ENCODE data around the gene CYP4A22.
"Not testable (repeated sequence)": the region's sequence is repeated elsewhere in the genome, so short reads cannot be mapped to it uniquely, and the experiment has no call there.

The CYP4A22 gene, protein sequence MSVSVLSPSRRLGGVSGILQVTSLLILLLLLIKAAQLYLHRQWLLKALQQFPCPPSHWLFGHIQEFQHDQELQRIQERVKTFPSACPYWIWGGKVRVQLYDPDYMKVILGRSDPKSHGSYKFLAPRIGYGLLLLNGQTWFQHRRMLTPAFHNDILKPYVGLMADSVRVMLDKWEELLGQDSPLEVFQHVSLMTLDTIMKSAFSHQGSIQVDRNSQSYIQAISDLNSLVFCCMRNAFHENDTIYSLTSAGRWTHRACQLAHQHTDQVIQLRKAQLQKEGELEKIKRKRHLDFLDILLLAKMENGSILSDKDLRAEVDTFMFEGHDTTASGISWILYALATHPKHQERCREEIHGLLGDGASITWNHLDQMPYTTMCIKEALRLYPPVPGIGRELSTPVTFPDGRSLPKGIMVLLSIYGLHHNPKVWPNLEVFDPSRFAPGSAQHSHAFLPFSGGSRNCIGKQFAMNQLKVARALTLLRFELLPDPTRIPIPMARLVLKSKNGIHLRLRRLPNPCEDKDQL

DNA sequence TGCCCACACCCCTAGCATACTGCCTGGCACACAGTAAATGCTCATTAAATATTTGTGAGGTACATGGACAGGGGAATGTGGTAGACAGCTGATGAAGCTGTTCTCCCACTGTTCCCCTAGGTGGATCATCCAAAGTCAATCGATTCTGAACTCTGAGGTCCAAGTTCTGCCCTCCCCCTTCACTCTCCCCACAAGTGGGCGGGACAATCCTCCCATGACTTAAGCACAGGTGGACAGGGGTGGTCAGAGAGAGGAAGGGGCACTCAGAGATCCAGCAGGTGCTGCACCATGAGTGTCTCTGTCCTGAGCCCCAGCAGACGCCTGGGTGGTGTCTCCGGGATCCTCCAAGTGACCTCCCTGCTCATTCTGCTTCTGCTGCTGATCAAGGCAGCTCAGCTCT is at the start of gene CYP4A22:
CYP4A22 (plus strand) TSS at position 244 of the 400 bp plus-strand sequence; CDS start at position 289, 45 bp downstream.
- TF ChIP-seq, protein P1, sequence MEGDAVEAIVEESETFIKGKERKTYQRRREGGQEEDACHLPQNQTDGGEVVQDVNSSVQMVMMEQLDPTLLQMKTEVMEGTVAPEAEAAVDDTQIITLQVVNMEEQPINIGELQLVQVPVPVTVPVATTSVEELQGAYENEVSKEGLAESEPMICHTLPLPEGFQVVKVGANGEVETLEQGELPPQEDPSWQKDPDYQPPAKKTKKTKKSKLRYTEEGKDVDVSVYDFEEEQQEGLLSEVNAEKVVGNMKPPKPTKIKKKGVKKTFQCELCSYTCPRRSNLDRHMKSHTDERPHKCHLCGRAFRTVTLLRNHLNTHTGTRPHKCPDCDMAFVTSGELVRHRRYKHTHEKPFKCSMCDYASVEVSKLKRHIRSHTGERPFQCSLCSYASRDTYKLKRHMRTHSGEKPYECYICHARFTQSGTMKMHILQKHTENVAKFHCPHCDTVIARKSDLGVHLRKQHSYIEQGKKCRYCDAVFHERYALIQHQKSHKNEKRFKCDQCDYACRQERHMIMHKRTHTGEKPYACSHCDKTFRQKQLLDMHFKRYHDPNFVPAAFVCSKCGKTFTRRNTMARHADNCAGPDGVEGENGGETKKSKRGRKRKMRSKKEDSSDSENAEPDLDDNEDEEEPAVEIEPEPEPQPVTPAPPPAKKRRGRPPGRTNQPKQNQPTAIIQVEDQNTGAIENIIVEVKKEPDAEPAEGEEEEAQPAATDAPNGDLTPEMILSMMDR (IDR thresholded peaks at IDR 0.05; ENCODE audit: low read depth, low read length), result no peak
- in situ Hi-C loops (cut with HindIII; ENCODE audit: low sequenced_read_pairs), result no loop called here
- no peak for DNase-seq (ENCODE audit: low read depth, low spot score)
- no peak within 1 kb of the TSS for H3K4me3 ChIP-seq (ENCODE audit: low read depth, low read length)

DNA sequence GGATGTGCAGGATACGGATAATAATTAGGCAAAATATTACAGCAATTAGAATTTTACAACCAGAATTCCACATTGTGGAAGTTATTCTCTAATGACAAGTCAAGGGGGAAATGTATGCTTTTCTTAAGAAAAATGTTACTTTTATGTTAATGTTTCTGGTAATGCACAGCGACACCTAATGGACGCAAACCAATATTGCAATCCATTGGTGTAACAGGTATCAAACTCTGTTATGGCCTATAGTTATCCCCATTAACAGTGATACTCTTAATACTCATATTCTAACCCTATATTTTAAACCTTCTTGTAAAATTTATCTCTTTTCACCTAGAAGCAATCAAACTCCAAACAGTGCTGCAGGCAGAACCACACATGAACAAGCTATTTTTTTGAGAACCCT is 47.9 kb upstream of the CYP4A22 start:
- peak; percentile 22 for DNase-seq (ENCODE audit: low read depth, low spot score)
- H3K4me3 ChIP-seq (ENCODE audit: low read depth, low read length); in situ Hi-C loops (cut with HindIII; ENCODE audit: low sequenced_read_pairs): not testable (repeated sequence)
- TF ChIP-seq, protein P1 (IDR thresholded peaks at IDR 0.05; ENCODE audit: low read depth, low read length), result peak; percentile 41

DNA sequence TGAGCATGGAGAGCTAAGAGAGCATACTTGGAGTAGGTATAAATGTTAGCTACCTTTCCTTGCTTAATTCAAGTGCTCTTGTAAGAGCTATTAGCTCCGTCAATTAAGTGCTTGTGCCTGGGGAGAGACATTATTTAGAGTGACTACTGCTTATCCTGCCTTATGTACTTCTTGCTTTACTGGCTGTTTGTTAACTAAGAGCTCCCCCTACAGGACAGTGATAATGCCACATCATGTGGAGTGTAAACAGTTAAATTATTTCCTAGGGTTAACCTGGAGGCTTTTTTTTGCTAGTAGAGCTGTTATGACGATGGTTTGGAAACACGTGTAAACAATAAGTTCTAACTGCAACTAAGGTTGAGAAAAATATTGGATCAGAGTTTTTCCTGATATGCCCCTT is 45.8 kb upstream of the CYP4A22 start:
- in situ Hi-C loops (cut with HindIII; ENCODE audit: low sequenced_read_pairs); DNase-seq (ENCODE audit: low read depth, low spot score); H3K4me3 ChIP-seq (ENCODE audit: low read depth, low read length): not testable (repeated sequence)
- TF ChIP-seq, protein P1 (IDR thresholded peaks at IDR 0.05; ENCODE audit: low read depth, low read length), result peak; percentile 7

DNA sequence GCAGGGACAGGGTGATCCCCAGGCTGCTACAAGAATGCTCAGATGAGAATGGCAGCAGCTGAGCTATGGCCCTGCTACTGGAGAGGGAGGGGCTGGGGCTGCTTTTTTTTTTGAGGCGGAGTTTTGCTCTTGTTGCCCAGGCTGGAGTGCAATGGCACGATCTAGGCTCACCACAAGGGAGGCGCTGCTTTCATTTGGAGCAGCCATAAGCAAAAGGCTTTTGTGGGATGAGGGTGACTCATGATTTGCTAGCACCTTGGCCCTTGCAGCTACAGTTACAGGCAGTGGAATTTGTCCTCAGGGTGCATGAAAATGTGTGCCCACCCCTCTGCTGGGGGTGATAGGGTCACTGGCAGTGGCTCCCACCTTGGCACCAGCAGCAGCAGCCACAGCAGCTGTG is 32.4 kb upstream of the CYP4A22 start:
- no peak for DNase-seq (ENCODE audit: low read depth, low spot score)
- in situ Hi-C loops (cut with HindIII; ENCODE audit: low sequenced_read_pairs), result no loop called here
- TF ChIP-seq, protein P1 (IDR thresholded peaks at IDR 0.05; ENCODE audit: low read depth, low read length), result no peak
- H3K4me3 ChIP-seq (ENCODE audit: low read depth, low read length), result no peak overlapping the region

DNA sequence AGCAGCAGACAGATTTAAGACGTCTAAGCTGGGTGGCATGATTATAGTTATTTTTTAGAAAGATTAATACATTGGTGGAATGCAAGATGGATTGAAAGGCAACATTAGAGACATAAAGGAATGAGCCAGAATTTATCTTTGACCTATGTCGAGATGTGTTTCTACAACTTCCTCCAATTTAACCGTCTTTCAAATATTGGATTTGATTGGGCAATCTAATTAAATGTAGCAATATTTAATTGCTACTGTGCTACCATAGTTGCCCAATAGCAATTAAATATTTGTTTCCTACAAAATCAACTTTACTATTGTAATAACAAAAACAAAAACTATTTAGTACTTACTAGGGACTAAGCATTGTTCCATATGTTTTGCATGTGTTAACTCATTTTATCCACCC is 30.4 kb upstream of the CYP4A22 start:
- no peak for DNase-seq (ENCODE audit: low read depth, low spot score)
- no peak overlapping the region for H3K4me3 ChIP-seq (ENCODE audit: low read depth, low read length)
- in situ Hi-C loops (cut with HindIII; ENCODE audit: low sequenced_read_pairs), result no loop called here
- TF ChIP-seq, protein P1 (IDR thresholded peaks at IDR 0.05; ENCODE audit: low read depth, low read length), result no peak

DNA sequence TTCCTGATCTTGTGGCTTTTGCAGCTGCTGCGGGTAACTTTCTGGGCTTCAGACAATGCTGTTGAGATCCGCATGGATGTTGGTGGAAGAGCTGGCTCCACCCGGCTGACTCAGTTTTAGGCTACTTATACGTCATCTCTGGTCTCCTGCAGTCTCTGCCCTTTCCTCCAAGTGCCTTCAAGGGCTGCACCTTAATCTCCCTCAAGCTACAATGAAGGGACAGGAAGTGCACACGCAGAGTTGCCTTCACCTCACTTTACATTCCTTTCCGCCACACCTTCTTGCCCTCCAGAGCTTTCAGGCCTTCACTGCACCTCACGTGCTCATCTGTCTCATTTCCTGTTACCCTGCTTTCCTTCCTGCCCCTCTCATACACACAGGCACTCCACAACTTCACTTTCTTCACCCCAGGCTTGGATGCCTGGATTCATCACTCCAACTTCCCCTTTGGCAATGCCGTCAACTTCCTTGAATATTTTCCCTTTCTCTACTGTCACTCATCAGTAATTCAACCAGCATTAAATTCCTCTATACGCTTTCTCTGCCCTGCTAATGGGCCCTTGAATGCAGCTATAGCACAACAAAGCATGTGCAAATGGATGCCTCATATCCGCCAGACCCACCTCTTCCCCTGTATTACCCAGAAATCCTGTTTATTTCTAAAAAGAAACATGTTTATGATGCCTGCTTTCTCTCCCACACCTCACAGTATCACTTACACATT is 29.2 kb upstream of the CYP4A22 start:
- peak; percentile 60 for DNase-seq (ENCODE audit: low read depth, low spot score)
- H3K4me3 ChIP-seq (ENCODE audit: low read depth, low read length); in situ Hi-C loops (cut with HindIII; ENCODE audit: low sequenced_read_pairs): not testable (repeated sequence)

DNA sequence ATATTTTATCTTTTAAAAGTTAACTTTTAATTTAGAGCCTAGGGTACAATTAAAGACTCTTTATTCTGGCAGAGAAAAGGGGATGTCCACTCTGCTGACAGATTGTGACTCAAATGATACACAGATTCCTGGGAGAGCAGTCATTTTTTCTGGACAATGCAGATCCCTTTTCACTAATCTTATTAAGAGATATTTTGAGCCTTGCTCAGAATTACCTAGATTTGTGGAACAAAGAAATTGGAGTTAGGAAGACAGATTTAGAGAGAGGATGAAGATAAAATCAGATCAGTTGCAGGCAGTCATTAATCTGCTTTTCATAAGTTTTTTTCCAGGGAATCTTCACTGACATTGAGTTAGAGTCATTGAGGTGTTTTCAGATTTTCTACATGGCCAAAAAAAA is 27.8 kb upstream of the CYP4A22 start:
- H3K4me3 ChIP-seq (ENCODE audit: low read depth, low read length); DNase-seq (ENCODE audit: low read depth, low spot score); in situ Hi-C loops (cut with HindIII; ENCODE audit: low sequenced_read_pairs): not testable (repeated sequence)
